PC-9 (cell line): ENCODE measurements around the gene POC5. TPM values are rescaled to one million over a fixed set of nuclear protein-coding genes. Genes with fewer than 3 reads are reported as not detected.

ENCODE experiments used
- BruUV-seq: library from RNA; stranded (reverse); fragments of 400-500 nt; replicated peaks from 2 replicates; lab custom pipeline; 2021; lab: Mats Ljungman, UMichigan
- CTCF ChIA-PET: fragments of 300-600 bp; sonication (Branson Sonifier 250); formaldehyde crosslinking; loops from one replicate; lab custom pipeline; 2022; ENCODE audit warnings: antibody characterized with exemption; lab: Charles Lee
- POLR2A ChIA-PET: fragments of 300-600 bp; sonication (Branson Sonifier 250); formaldehyde crosslinking; loops from one replicate; lab custom pipeline; 2022; ENCODE audit warnings: antibody characterized with exemption; ENCODE audit not compliant: unreplicated experiment; lab: Charles Lee
- DNase-seq, 2 experiments: peaks; one replicate each; pipeline versions ENCODE4 v3.0.0 to v3.0.0-alpha.2; 2015 to 2022; ENCODE audit warnings: mixed read lengths in 1 of 2
- H2AFZ ChIP-seq: fragments of 200-600 bp; sonication (generic); 2 replicates; pipeline ENCODE4 v1.8.1; 2017; ENCODE audit warnings: antibody characterized with exemption
- H3F3A ChIP-seq: fragments of 200-600 bp; sonication (generic); 2 replicates; pipeline ENCODE4 v1.8.1; 2017; ENCODE audit warnings: antibody characterized with exemption, mild to moderate bottlenecking, low read depth; ENCODE audit not compliant: insufficient read depth
- H3K27ac ChIP-seq: fragments of 200-600 bp; sonication (generic); 2 replicates; pipeline ENCODE4 v1.6.1; 2016; ENCODE audit warnings: mixed run types
- H3K27me3 ChIP-seq: fragments of 200-600 bp; sonication (generic); 2 replicates; pipeline ENCODE4 v1.6.1; 2016; ENCODE audit warnings: low read depth, mixed run types; ENCODE audit not compliant: insufficient read depth
- H3K36me3 ChIP-seq: fragments of 200-600 bp; sonication (generic); 2 replicates; pipeline ENCODE4 v1.6.1; 2016; ENCODE audit warnings: low read depth, mixed run types
- H3K4me1 ChIP-seq: fragments of 200-600 bp; sonication (generic); replicated peaks from 2 replicates; pipeline ENCODE4 v1.6.1; 2016; ENCODE audit warnings: mixed run types; ENCODE audit not compliant: insufficient read depth
- H3K4me2 ChIP-seq: fragments of 200-600 bp; sonication (generic); 2 replicates; pipeline ENCODE4 v1.6.1; 2017; ENCODE audit warnings: mixed run types
- H3K4me3 ChIP-seq: fragments of 200-600 bp; sonication (generic); 2 replicates; pipeline ENCODE4 v1.6.1; 2016; ENCODE audit warnings: mixed run types
- H3K79me2 ChIP-seq: fragments of 200-600 bp; sonication (generic); 2 replicates; pipeline ENCODE4 v1.6.1; 2017; ENCODE audit warnings: low read depth, mixed run types
- H3K9me2 ChIP-seq: fragments of 200-600 bp; sonication (generic); 2 replicates; pipeline ENCODE4 v1.8.1; 2017; ENCODE audit warnings: mild to moderate bottlenecking; ENCODE audit not compliant: insufficient read depth
- H3K9me3 ChIP-seq: fragments of 200-600 bp; sonication (generic); 2 replicates; pipeline ENCODE4 v1.8.1; 2016; ENCODE audit warnings: low read depth; ENCODE audit not compliant: insufficient read depth
- H4K20me1 ChIP-seq: fragments of 200-600 bp; sonication (generic); 2 replicates; pipeline ENCODE4 v1.8.1; 2017; ENCODE audit not compliant: insufficient read depth
- CTCF ChIP-seq: fragments of 200-600 bp; sonication (generic); conservative IDR thresholded peaks from 2 replicates; pipeline ENCODE4 v1.6.1; 2017; ENCODE audit warnings: mixed run types, antibody characterized with exemption, mild to moderate bottlenecking, moderate library complexity
- EZH2 ChIP-seq: fragments of 200-600 bp; sonication (generic); IDR thresholded peaks from 2 replicates; pipeline ENCODE4 v1.8.0; 2017; ENCODE audit warnings: antibody characterized with exemption, low read depth
- intact Hi-C: fragments of 100-400 bp; cut with micrococcal nuclease; formaldehyde crosslinking; loops from one replicate; pipeline ENCODE4 v1.10.0; 2022; ENCODE audit not compliant: unreplicated experiment
- total RNA-seq: library from RNA; stranded (reverse); gene quantifications from 2 replicates; pipeline ENCODE4 v1.2.3, GENCODE V29; 2021

The POC5 gene
- total RNA-seq, 1 experiment from 2014 or later, result 13.1 TPM

- CTCF ChIA-PET, result no interaction called here
- no peaks in the 10 kb centered on the region for H4K20me1 ChIP-seq
- intact Hi-C loops, result no loop called here
- H3K27me3 ChIP-seq, result no peaks in the 10 kb centered on the region
- no peaks in the 10 kb centered on the region for H3K4me1 ChIP-seq
- no peaks in the 10 kb centered on the region for H3K79me2 ChIP-seq
- no TSS peak for BruUV-seq
- H3K4me2 ChIP-seq, result no peak overlapping the region
- H2AFZ ChIP-seq, result no peak overlapping the region
- H3F3A ChIP-seq, result no peaks in the 10 kb centered on the region
- no peak overlapping the region for H3K4me3 ChIP-seq
- TF ChIP-seq CTCF (no peak), EZH2 (no peak)
- no peak for DNase-seq
- H3K9me3 ChIP-seq, result no peaks in the 10 kb centered on the region
- H3K9me2 ChIP-seq, result no peaks in the 10 kb centered on the region
- H3K27ac ChIP-seq, result no peak overlapping the region
- no peaks in the 10 kb centered on the region for H3K36me3 ChIP-seq
- POLR2A ChIA-PET, result no interaction called here
Observed at GRCh38 chr5:75723378-75723777, 6.1 kb upstream of the POC5 start.

- H3K4me3 ChIP-seq, result no peak overlapping the region
- no peak overlapping the region for H3K4me2 ChIP-seq
- no peaks in the 10 kb centered on the region for H3K36me3 ChIP-seq
- TF ChIP-seq CTCF, result no peak
- no peak for TF ChIP-seq EZH2
- ChIA-PET POLR2A (no interaction called here), CTCF (no interaction called here)
- no peaks in the 10 kb centered on the region for H3K9me3 ChIP-seq
- BruUV-seq, result no TSS peak
- intact Hi-C loops, result no loop called here
- no peaks in the 10 kb centered on the region for H3K9me2 ChIP-seq
- H3K27me3 ChIP-seq, result no peaks in the 10 kb centered on the region
- H4K20me1 ChIP-seq, result no peaks in the 10 kb centered on the region
- H3K79me2 ChIP-seq, result peaks cover 3% of the 10 kb centered on the region; the same call in 1 of the 2 replicates
- H3K4me1 ChIP-seq, result no peaks in the 10 kb centered on the region
- H2AFZ ChIP-seq, result no peak overlapping the region
- peaks cover 6% of the 10 kb centered on the region; the same call in 1 of the 2 replicates for H3F3A ChIP-seq
- no peak for DNase-seq
- H3K27ac ChIP-seq, result no peak overlapping the region
Observed at GRCh38 chr5:75721573-75721972, 4.3 kb upstream of the POC5 start.

GRCh38 chr5:75720882-75721281 is 3.6 kb upstream of the POC5 start:
- H3K9me2 ChIP-seq, result no peaks in the 10 kb centered on the region
- no peak overlapping the region for H2AFZ ChIP-seq
- H3K4me2 ChIP-seq, result no peak overlapping the region
- no peak overlapping the region for H3K4me3 ChIP-seq
- H3K4me1 ChIP-seq, result peaks cover 5% of the 10 kb centered on the region
- no peaks in the 10 kb centered on the region for H3K27me3 ChIP-seq
- peaks cover 8% of the 10 kb centered on the region; the same call in 1 of the 2 replicates for H3F3A ChIP-seq
- no TSS peak for BruUV-seq
- ChIA-PET POLR2A (no interaction called here), CTCF (no interaction called here)
- no peak for DNase-seq
- no peaks in the 10 kb centered on the region for H3K9me3 ChIP-seq
- H3K27ac ChIP-seq, result no peak overlapping the region
- H3K79me2 ChIP-seq, result peaks cover 10% of the 10 kb centered on the region
- intact Hi-C loops, result no loop called here
- no peaks in the 10 kb centered on the region for H4K20me1 ChIP-seq
- no peak for TF ChIP-seq CTCF
- no peaks in the 10 kb centered on the region for H3K36me3 ChIP-seq
